Suprapubic skin (tissue), 4 donors: ENCODE results near the gene DDC.

Source experiments
- CTCF ChIP-seq, 2 donors: fragments of 200-600 bp in 1 of 2; fragments of 450-650 bp in 1 of 2; sonication (generic) in 1 of 2; IDR thresholded peaks; one replicate each; pipeline ENCODE4 v1.5.1; 2016 to 2019; ENCODE audit warnings: antibody characterized with exemption in 2 of 2, mild to moderate bottlenecking in 1 of 2, moderate library complexity in 1 of 2
- EP300 ChIP-seq: sonication (generic); formaldehyde crosslinking; IDR thresholded peaks from one replicate; pipeline ENCODE4 v1.6.1; 2017; ENCODE audit warnings: antibody characterized with exemption
- POLR2A ChIP-seq, 2 donors: fragments of 450-650 bp; IDR thresholded peaks; one replicate each; pipeline ENCODE4 v1.6.1; 2017; ENCODE audit warnings: antibody characterized with exemption in 2 of 2, mild to moderate bottlenecking in 2 of 2, moderate library complexity in 2 of 2
- POLR2AphosphoS5 ChIP-seq, 3 donors: sonication (generic); formaldehyde crosslinking; IDR thresholded peaks; one replicate each; pipeline ENCODE4 v1.6.1; 2017; ENCODE audit warnings: antibody characterized with exemption in 3 of 3

- TF ChIP-seq CTCF (IDR thresholded peaks at IDR 0.05) (no peak), POLR2A (IDR thresholded peaks at IDR 0.05) (no peak), POLR2AphosphoS5 (IDR thresholded peaks at IDR 0.05) (no peak), EP300 (no peak)
These were observed 144.2 kb downstream of the DDC start for GRCh38 chr7:50421043-50421442.
